HG02852 (cell line): ENCODE results near the gene MAGI3.
"Not testable (repeated sequence)": the region's sequence is repeated elsewhere in the genome, so short reads cannot be mapped to it uniquely, and the experiment has no call there.

Source experiments
- ATAC-seq: cut with Tn5 transposase; IDR thresholded peaks from one replicate; pipeline ENCODE4 v1.9.1; 2021; ENCODE audit warnings: mild to moderate bottlenecking, moderate library complexity; ENCODE audit not compliant: unreplicated experiment

MAGI3 gene

GRCh38 chr1:113438505-113439276 is 48.4 kb downstream of the MAGI3 start:
- ATAC-seq = no peak

GRCh38 chr1:113439277-113439670 is 49.0 kb downstream of the MAGI3 start:
- no peak for ATAC-seq

GRCh38 chr1:113442131-113442530 is 51.8 kb downstream of the MAGI3 start:
- ATAC-seq = no peak

GRCh38 chr1:113444857-113445256 is 54.5 kb downstream of the MAGI3 start:
- ATAC-seq = no peak

- no peak for ATAC-seq
Observed at GRCh38 chr1:113451710-113452109, 61.4 kb downstream of the MAGI3 start.

- ATAC-seq = no peak
Observed at GRCh38 chr1:113452921-113453770, 62.8 kb downstream of the MAGI3 start.

GRCh38 chr1:113453771-113454083 is 63.4 kb downstream of the MAGI3 start:
- ATAC-seq = no peak

GRCh38 chr1:113455374-113455773 is 65.1 kb downstream of the MAGI3 start:
- ATAC-seq = no peak

GRCh38 chr1:113456967-113457366 is 66.7 kb downstream of the MAGI3 start:
- ATAC-seq = no peak

- ATAC-seq = no peak
Observed at GRCh38 chr1:113459279-113459678, 69.0 kb downstream of the MAGI3 start.

GRCh38 chr1:113467991-113468390 is 77.7 kb downstream of the MAGI3 start:
- ATAC-seq = no peak

- ATAC-seq = not testable (repeated sequence)
Observed at GRCh38 chr1:113478427-113479195, 88.3 kb downstream of the MAGI3 start.

GRCh38 chr1:113479713-113480676 is 89.7 kb downstream of the MAGI3 start:
- no peak for ATAC-seq

GRCh38 chr1:113485131-113485530 is 94.8 kb downstream of the MAGI3 start:
- not testable (repeated sequence) for ATAC-seq

- ATAC-seq = no peak
Observed at GRCh38 chr1:113488576-113489177, 98.4 kb downstream of the MAGI3 start.

- no peak for ATAC-seq
Observed at GRCh38 chr1:113490384-113490783, 100.1 kb downstream of the MAGI3 start.

GRCh38 chr1:113493533-113493932 is 103.2 kb downstream of the MAGI3 start:
- ATAC-seq = no peak

GRCh38 chr1:113505357-113505756 is 115.0 kb downstream of the MAGI3 start:
- no peak for ATAC-seq

- ATAC-seq = no peak
Observed at GRCh38 chr1:113507552-113508214, 117.4 kb downstream of the MAGI3 start.
